Endothelial cell of umbilical vein (primary cell): ENCODE measurements around the gene ZNF598. TPM values are rescaled to one million over a fixed set of nuclear protein-coding genes. Genes with fewer than 3 reads are reported as not detected.

Source experiments
- BruUV-seq: library from RNA; stranded (reverse); fragments of 400-500 nt; replicated peaks from 2 replicates; lab custom pipeline; 2021; lab: Mats Ljungman, UMichigan
- CTCF ChIA-PET: fragments of 300-600, 350-600 bp; sonication (Branson Sonifier 250); formaldehyde crosslinking; loops from one replicate; lab custom pipeline; 2021; ENCODE audit warnings: antibody characterized with exemption, inconsistent platforms; lab: Charles Lee
- POLR2A ChIA-PET: fragments of 300-600, 350-600 bp; sonication (Branson Sonifier 250); formaldehyde crosslinking; loops from one replicate; lab custom pipeline; 2021; ENCODE audit warnings: antibody characterized with exemption, inconsistent platforms; lab: Charles Lee
- DNase-seq: peaks from one replicate; pipeline ENCODE4 v3.0.0-alpha.2; 2011; ENCODE audit warnings: low read depth, low spot score
- FAIRE-seq: peaks from 2 replicates; lab custom pipeline; 2011; peaks lifted over from hg19 to GRCh38; lab: Jason Lieb, UNC
- H2AFZ ChIP-seq: 2 replicates; pipeline ENCODE4 v1.6.0; 2012; ENCODE audit warnings: low read depth, low read length, control low read depth, inconsistent platforms
- H3K27ac ChIP-seq: 2 replicates; pipeline ENCODE4 v1.5.1; 2011; ENCODE audit warnings: low read depth, mild to moderate bottlenecking, control low read depth, low read length, moderate library complexity; ENCODE audit not compliant: insufficient read depth
- H3K27me3 ChIP-seq, 2 experiments: 2 replicates each; pipeline versions ENCODE4 v1.6.0 to v1.6.1; 2011; ENCODE audit warnings: low read length in 2 of 2, mixed read lengths in 1 of 2; ENCODE audit not compliant: control insufficient read depth in 2 of 2, insufficient read depth in 2 of 2
- H3K36me3 ChIP-seq, 2 experiments: 2 replicates in 1 of 2; 3 replicates in 1 of 2; pipeline ENCODE4 v1.5.1; 2011; ENCODE audit warnings: low read length in 2 of 2, mild to moderate bottlenecking in 1 of 2, moderate library complexity in 1 of 2; ENCODE audit not compliant: control insufficient read depth in 2 of 2, insufficient read depth in 2 of 2; ENCODE audit errors: extremely low read depth in 1 of 2
- H3K4me1 ChIP-seq: 3 replicates; pipeline ENCODE4 v1.5.1; 2011; ENCODE audit warnings: mild to moderate bottlenecking, low read length; ENCODE audit not compliant: control insufficient read depth, insufficient read depth; ENCODE audit errors: extremely low read depth
- H3K4me2 ChIP-seq: 2 replicates; pipeline ENCODE4 v1.6.1; 2011; ENCODE audit warnings: low read length, control low read depth, mixed read lengths; ENCODE audit not compliant: insufficient read depth
- H3K4me3 ChIP-seq, 3 experiments: fragments of 200-600 bp in 1 of 3; sonication (generic), shearing (Covaris generic) in 1 of 3; replicated peaks in 1 of 3; 2 replicates each; pipeline ENCODE4 v1.5.1; 2011 to 2016; ENCODE audit warnings: control low read depth in 3 of 3, low read length in 3 of 3, mild to moderate bottlenecking in 2 of 3, inconsistent platforms in 1 of 3, low read depth in 1 of 3, moderate library complexity in 1 of 3; ENCODE audit not compliant: insufficient read depth in 1 of 3
- H3K79me2 ChIP-seq: 2 replicates; pipeline ENCODE4 v1.6.0; 2012; ENCODE audit warnings: low read length, inconsistent platforms; ENCODE audit not compliant: control insufficient read depth, insufficient read depth
- H3K9ac ChIP-seq: replicated peaks from 2 replicates; pipeline ENCODE3; 2011; ENCODE audit warnings: low read length, control low read depth; ENCODE audit not compliant: insufficient read depth; ENCODE audit errors: extremely low read depth
- H3K9me1 ChIP-seq: replicated peaks from 3 replicates; pipeline ENCODE4 v1.6.0; 2011; ENCODE audit warnings: mild to moderate bottlenecking, low read length; ENCODE audit not compliant: control insufficient read depth, insufficient read depth; ENCODE audit errors: extremely low read depth
- H3K9me3 ChIP-seq: replicated peaks from 2 replicates; pipeline ENCODE4 v1.5.1; 2012; ENCODE audit warnings: low read length, inconsistent platforms; ENCODE audit not compliant: control insufficient read depth, insufficient read depth
- H4K20me1 ChIP-seq: replicated peaks from 2 replicates; pipeline ENCODE3; 2011; ENCODE audit warnings: mild to moderate bottlenecking, low read length; ENCODE audit not compliant: control insufficient read depth, insufficient read depth; ENCODE audit errors: extremely low read depth
- CTCF ChIP-seq, 2 donors: IDR thresholded peaks; 1 replicate in 1 of 2; 2 replicates in 1 of 2; pipeline ENCODE4 v1.5.1; 2011; ENCODE audit warnings: low read length in 2 of 2, mild to moderate bottlenecking in 2 of 2, moderate library complexity in 2 of 2, control low read depth in 1 of 2, inconsistent platforms in 1 of 2, low read depth in 1 of 2; ENCODE audit not compliant: insufficient read depth in 1 of 2; ENCODE audit errors: extremely low read depth in 1 of 2
- EZH2 ChIP-seq: IDR thresholded peaks from 2 replicates; pipeline ENCODE4 v1.6.1; 2012; ENCODE audit warnings: borderline replicate concordance, low read depth, mild to moderate bottlenecking, moderate library complexity, low read length, inconsistent platforms; ENCODE audit not compliant: severe bottlenecking
- FOS ChIP-seq: IDR thresholded peaks from 2 replicates; pipeline ENCODE4 v1.6.1; 2011; ENCODE audit warnings: mild to moderate bottlenecking, low read length, moderate library complexity, borderline replicate concordance; ENCODE audit not compliant: insufficient read depth
- GATA2 ChIP-seq: IDR thresholded peaks from 2 replicates; pipeline ENCODE4 v1.7.0; 2011; ENCODE audit warnings: low read depth, mild to moderate bottlenecking, moderate library complexity, mixed read lengths, low read length; ENCODE audit not compliant: insufficient read length, insufficient read depth
- JUN ChIP-seq: IDR thresholded peaks from 2 replicates; pipeline ENCODE4 v1.6.1; 2011; ENCODE audit warnings: borderline replicate concordance, low read depth; ENCODE audit not compliant: insufficient read length, insufficient read depth
- MAX ChIP-seq: IDR thresholded peaks from 2 replicates; pipeline ENCODE4 v1.6.1; 2011; ENCODE audit not compliant: insufficient read depth, insufficient read length
- MYC ChIP-seq: IDR thresholded peaks from one replicate; pipeline ENCODE4 v1.6.1; 2011; ENCODE audit warnings: mild to moderate bottlenecking, low read depth, low read length
- POLR2A ChIP-seq: IDR thresholded peaks from 2 replicates; pipeline ENCODE4 v1.6.1; 2012; ENCODE audit warnings: low read depth, mild to moderate bottlenecking, control low read depth, low read length
- POLR2AphosphoS5 ChIP-seq: IDR thresholded peaks from 2 replicates; pipeline ENCODE4 v1.6.1; 2012; ENCODE audit warnings: low read depth, mild to moderate bottlenecking, control low read depth, low read length, moderate library complexity; ENCODE audit not compliant: insufficient read depth
- dilution Hi-C: fragments of 300-500 bp; cut with MboI; formaldehyde crosslinking; loops from one replicate; pipeline ENCODE4 v1.15.0; 2019; ENCODE audit warnings: low sequenced_read_pairs; ENCODE audit not compliant: extremely low pct_ligation_motif_present
- intact Hi-C: fragments of 100-400 bp; cut with micrococcal nuclease; formaldehyde crosslinking; loops from one replicate; pipeline ENCODE4 v1.10.0; 2022
- polyA plus RNA-seq, 4 experiments: library from polyadenylated mRNA; depleted of rRNA in 3 of 4; stranded (reverse) in 3 of 4; unstranded in 1 of 4; fragments of >200 nt; gene quantifications; 2 replicates each; pipeline versions ENCODE4 v1.2.1 to v1.2.3, GENCODE V29; 2011 to 2012; ENCODE audit warnings: missing spikeins in 1 of 4
- total RNA-seq: library from RNA; stranded (reverse); gene quantifications from 2 replicates; pipeline ENCODE4 v1.2.3, GENCODE V29; 2021

ZNF598 gene
- total and polyA plus RNA-seq, 2 donors (not counting 3 experiments of a cell fraction or from before 2014, with no cell fraction given) = 43.3 to 67.0 TPM

- POLR2A ChIA-PET = no interaction called here
- Histone ChIP-seq H3K27me3 (no peaks in the 10 kb centered on the region), H3K4me3 (no peak overlapping the region), H3K9me3 (no peaks in the 10 kb centered on the region), H3K4me2 (no peak overlapping the region), H3K9me1 (no peaks in the 10 kb centered on the region), H3K4me1 (peaks cover 42% of the 10 kb centered on the region), H4K20me1 (no peaks in the 10 kb centered on the region), H3K36me3 (no peaks in the 10 kb centered on the region), H3K27ac (no peak overlapping the region), H2AFZ (no peak overlapping the region), H3K79me2 (peaks cover 19% of the 10 kb centered on the region), H3K9ac (no peak overlapping the region)
- FAIRE-seq (no peak), DNase-seq (no peak)
- dilution Hi-C loops (loop anchor here (25.0 kb wide), 1 partner anchor 133 kb away; the partner anchor contains the start of gene TRAF7), intact Hi-C loops (no loop called here)
- CTCF ChIA-PET = no interaction called here
- BruUV-seq = no TSS peak
- no peak for TF ChIP-seq EZH2
- TF ChIP-seq GATA2 = no peak
- TF ChIP-seq MYC = no peak
- TF ChIP-seq POLR2AphosphoS5 = no peak
- no peak for TF ChIP-seq CTCF (IDR thresholded peaks at IDR 0.05; ENCODE audit: extremely low read depth in 1 of 2, insufficient read depth in 1 of 2, low read depth in 1 of 2, low read length in 2 of 2)
- TF ChIP-seq JUN = no peak
- TF ChIP-seq FOS = no peak
- TF ChIP-seq MAX = no peak
- no peak for TF ChIP-seq POLR2A
Measured at GRCh38 chr16:2029350-2029749, 19.7 kb upstream of the ZNF598 start.
